MCF 10A (cell line): ENCODE measurements around the gene RGS3. TPM values are rescaled to one million over a fixed set of nuclear protein-coding genes. Genes with fewer than 3 reads are reported as not detected.

Experiments used
- BruUV-seq: library from RNA; stranded (reverse); fragments of 400-500 nt; replicated peaks from 2 replicates; lab custom pipeline; 2021; lab: Mats Ljungman, UMichigan
- CTCF ChIA-PET: fragments of 300-600 bp; sonication (Branson Sonifier 250); formaldehyde crosslinking; extraction: SDS; loops from one replicate; lab custom pipeline; 2021; ENCODE audit warnings: antibody characterized with exemption, inconsistent platforms; lab: Yijun Ruan, JAX
- POLR2A ChIA-PET: fragments of 300-600, 350-650 bp; sonication (Branson Sonifier 250); formaldehyde crosslinking; extraction: SDS; loops from one replicate; lab custom pipeline; 2020; ENCODE audit warnings: antibody characterized with exemption, inconsistent platforms; lab: Yijun Ruan, JAX
- DNase-seq: peaks from one replicate; pipeline ENCODE4 v3.0.0-alpha.2; 2018; ENCODE audit not compliant: unreplicated experiment
- H3K27ac Mint-ChIP-seq: one replicate; pipeline ENCODE4 v1.8.0; 2022; ENCODE audit warnings: mild to moderate bottlenecking, low read depth, mixed read lengths; ENCODE audit not compliant: unreplicated experiment
- H3K27me3 Mint-ChIP-seq: one replicate; pipeline ENCODE4 v1.8.0; 2022; ENCODE audit warnings: mixed read lengths; ENCODE audit not compliant: insufficient read depth, unreplicated experiment
- H3K36me3 Mint-ChIP-seq: one replicate; pipeline ENCODE4 v1.8.0; 2022; ENCODE audit warnings: mild to moderate bottlenecking, moderate library complexity, mixed read lengths; ENCODE audit not compliant: insufficient read depth, unreplicated experiment
- H3K4me1 Mint-ChIP-seq: one replicate; pipeline ENCODE4 v1.8.0; 2022; ENCODE audit warnings: mixed read lengths; ENCODE audit not compliant: insufficient read depth, unreplicated experiment
- H3K4me3 Mint-ChIP-seq: one replicate; pipeline ENCODE4 v1.8.0; 2022; ENCODE audit warnings: mild to moderate bottlenecking, moderate library complexity, mixed read lengths; ENCODE audit not compliant: unreplicated experiment
- H3K9me3 Mint-ChIP-seq: one replicate; pipeline ENCODE4 v1.8.0; 2022; ENCODE audit warnings: mixed read lengths; ENCODE audit not compliant: unreplicated experiment
- intact Hi-C: fragments of 100-400 bp; cut with micrococcal nuclease; formaldehyde crosslinking; loops from 2 replicates; pipeline ENCODE4 v1.14.1; 2022
- total RNA-seq: library from RNA; stranded (reverse); gene quantifications from 2 replicates; pipeline ENCODE4 v1.2.3, GENCODE V29; 2022
- TF ChIP-seq, protein P1 (sequence below): fragments of 200-600 bp; IDR thresholded peaks from one replicate; pipeline ENCODE4 v1.8.0; 2022; ENCODE audit warnings: antibody characterized with exemption, mild to moderate bottlenecking; ENCODE audit not compliant: unreplicated experiment

The RGS3 gene
- total RNA-seq, 1 experiment from 2014 or later: 32.1 TPM

- Mint-ChIP-seq H3K4me3 (no peak overlapping the region), H3K27ac (no peak overlapping the region), H3K27me3 (no peaks in the 10 kb centered on the region), H3K4me1 (peaks cover 5% of the 10 kb centered on the region), H3K9me3 (no peaks in the 10 kb centered on the region), H3K36me3 (no peaks in the 10 kb centered on the region)
- ChIA-PET CTCF (no interaction called here), POLR2A (no interaction called here)
- intact Hi-C loops: no loop called here
- no peak for DNase-seq
- TF ChIP-seq, protein P1, sequence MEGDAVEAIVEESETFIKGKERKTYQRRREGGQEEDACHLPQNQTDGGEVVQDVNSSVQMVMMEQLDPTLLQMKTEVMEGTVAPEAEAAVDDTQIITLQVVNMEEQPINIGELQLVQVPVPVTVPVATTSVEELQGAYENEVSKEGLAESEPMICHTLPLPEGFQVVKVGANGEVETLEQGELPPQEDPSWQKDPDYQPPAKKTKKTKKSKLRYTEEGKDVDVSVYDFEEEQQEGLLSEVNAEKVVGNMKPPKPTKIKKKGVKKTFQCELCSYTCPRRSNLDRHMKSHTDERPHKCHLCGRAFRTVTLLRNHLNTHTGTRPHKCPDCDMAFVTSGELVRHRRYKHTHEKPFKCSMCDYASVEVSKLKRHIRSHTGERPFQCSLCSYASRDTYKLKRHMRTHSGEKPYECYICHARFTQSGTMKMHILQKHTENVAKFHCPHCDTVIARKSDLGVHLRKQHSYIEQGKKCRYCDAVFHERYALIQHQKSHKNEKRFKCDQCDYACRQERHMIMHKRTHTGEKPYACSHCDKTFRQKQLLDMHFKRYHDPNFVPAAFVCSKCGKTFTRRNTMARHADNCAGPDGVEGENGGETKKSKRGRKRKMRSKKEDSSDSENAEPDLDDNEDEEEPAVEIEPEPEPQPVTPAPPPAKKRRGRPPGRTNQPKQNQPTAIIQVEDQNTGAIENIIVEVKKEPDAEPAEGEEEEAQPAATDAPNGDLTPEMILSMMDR: no peak
- BruUV-seq: no TSS peak
These were observed 42.6 kb downstream of the RGS3 start for GRCh38 chr9:113506090-113506589.

- ChIA-PET CTCF (interaction anchor here (0.7 kb wide), 1 partner anchor 514 kb away, joined by 3 read pairs; no protein-coding TSS in a partner anchor), POLR2A (no interaction called here)
- H3K4me3 Mint-ChIP-seq: no peak overlapping the region
- TF ChIP-seq, protein P1: no peak
- H3K27me3 Mint-ChIP-seq: no peaks in the 10 kb centered on the region
- no peak for DNase-seq
- no peaks in the 10 kb centered on the region for H3K9me3 Mint-ChIP-seq
- H3K4me1 Mint-ChIP-seq: peaks cover 5% of the 10 kb centered on the region
- H3K27ac Mint-ChIP-seq: no peak overlapping the region
- no peaks in the 10 kb centered on the region for H3K36me3 Mint-ChIP-seq
- BruUV-seq: no TSS peak
- intact Hi-C loops: no loop called here
These were observed 43.7 kb downstream of the RGS3 start for GRCh38 chr9:113507256-113507655.

- Mint-ChIP-seq H3K36me3 (no peaks in the 10 kb centered on the region), H3K9me3 (no peaks in the 10 kb centered on the region), H3K27ac (no peak overlapping the region), H3K4me3 (no peak overlapping the region), H3K27me3 (no peaks in the 10 kb centered on the region), H3K4me1 (peaks cover 5% of the 10 kb centered on the region)
- no TSS peak for BruUV-seq
- DNase-seq: peak; percentile 45
- intact Hi-C loops: no loop called here
- ChIA-PET POLR2A (no interaction called here), CTCF (interaction anchor here (0.6 to 0.9 kb wide), 2 partner anchors 147 to 1173 kb away, joined by 3 read pairs; no protein-coding TSS in a partner anchor)
- TF ChIP-seq, protein P1: no peak
These were observed 44.7 kb downstream of the RGS3 start for GRCh38 chr9:113508111-113508749.

DNA sequence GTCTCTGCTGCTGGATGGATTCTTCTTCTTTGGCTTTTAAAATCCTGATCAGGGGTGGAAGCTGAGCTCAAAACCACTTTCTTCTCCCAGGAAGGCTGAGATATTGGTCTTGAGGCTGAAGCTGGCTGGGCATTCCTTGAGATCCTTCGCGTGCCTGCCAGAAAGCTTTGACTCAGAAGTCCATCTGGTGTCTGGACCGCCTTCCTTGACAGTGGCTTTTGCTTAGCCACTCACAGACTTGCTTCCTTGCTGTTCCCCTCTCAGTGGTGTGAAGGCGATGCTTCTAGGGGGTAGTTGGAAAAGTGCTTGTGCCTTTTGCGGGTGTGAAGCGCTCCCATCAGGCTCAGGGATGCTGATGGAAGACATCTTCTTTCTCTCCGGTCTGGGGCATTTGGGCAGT is 45.9 kb downstream of the RGS3 start:
- Mint-ChIP-seq H3K36me3 (no peaks in the 10 kb centered on the region), H3K27me3 (no peaks in the 10 kb centered on the region), H3K9me3 (no peaks in the 10 kb centered on the region), H3K4me1 (peaks cover 5% of the 10 kb centered on the region), H3K27ac (no peak overlapping the region), H3K4me3 (no peak overlapping the region)
- intact Hi-C loops: no loop called here
- ChIA-PET POLR2A (interaction anchor here (0.5 kb wide), 1 partner anchor 132 kb away, joined by 3 read pairs; no protein-coding TSS in a partner anchor), CTCF (interaction anchor here (1.2 kb wide), 1 partner anchor 63 kb away, joined by 4 read pairs; no protein-coding TSS in a partner anchor)
- BruUV-seq: no TSS peak
- DNase-seq: no peak
- TF ChIP-seq, protein P1: no peak
